HEK293T (cell line): ENCODE data around the gene LZTR1.
"Not testable (repeated sequence)": the region's sequence is repeated elsewhere in the genome, so short reads cannot be mapped to it uniquely, and the experiment has no call there.

Experiments used
- CTCF ChIA-PET: fragments of 350-600 bp; formaldehyde crosslinking; extraction: SDS; loops from one replicate; lab custom pipeline; 2021; ENCODE audit warnings: antibody characterized with exemption, inconsistent platforms; lab: Yijun Ruan, JAX
- POLR2A ChIA-PET: fragments of 350-600 bp; formaldehyde crosslinking; extraction: SDS; loops from one replicate; lab custom pipeline; 2020; ENCODE audit warnings: antibody characterized with exemption, inconsistent platforms; lab: Yijun Ruan, JAX
- DNase-seq: peaks from one replicate; pipeline ENCODE4 v3.0.0; 2012; ENCODE audit warnings: mixed read lengths; ENCODE audit errors: extremely low spot score
- ARNT ChIP-seq: fragments of 450-650 bp; IDR thresholded peaks from 2 replicates; pipeline ENCODE4 v1.6.1; 2017; ENCODE audit warnings: mild to moderate bottlenecking
- BHLHE40 ChIP-seq: fragments of 450-650 bp; IDR thresholded peaks from 2 replicates; pipeline ENCODE4 v1.6.1; 2016; ENCODE audit warnings: mild to moderate bottlenecking, moderate library complexity, borderline replicate concordance
- CTBP1 ChIP-seq: fragments of 450-650 bp; IDR thresholded peaks from 2 replicates; pipeline ENCODE4 v1.6.1; 2016; ENCODE audit warnings: borderline replicate concordance
- ELF4 ChIP-seq: fragments of 450-650 bp; IDR thresholded peaks from 2 replicates; pipeline ENCODE4 v1.6.1; 2017; ENCODE audit warnings: antibody characterized with exemption
- FOXA1 ChIP-seq: fragments of 450-650 bp; IDR thresholded peaks from 2 replicates; pipeline ENCODE4 v1.6.1; 2016; ENCODE audit warnings: mild to moderate bottlenecking
- FOXK2 ChIP-seq: fragments of 450-650 bp; IDR thresholded peaks from 2 replicates; pipeline ENCODE4 v1.6.1; 2016; ENCODE audit warnings: mild to moderate bottlenecking
- FOXM1 ChIP-seq: fragments of 450-650 bp; IDR thresholded peaks from 2 replicates; pipeline ENCODE4 v1.6.1; 2017; ENCODE audit warnings: mild to moderate bottlenecking, borderline replicate concordance
- HDGF ChIP-seq: fragments of 450-650 bp; IDR thresholded peaks from 2 replicates; pipeline ENCODE4 v1.6.1; 2017; ENCODE audit warnings: antibody characterized with exemption, borderline replicate concordance
- L3MBTL2 ChIP-seq: fragments of 450-650 bp; conservative IDR thresholded peaks from 2 replicates; pipeline ENCODE4 v1.6.1; 2016; ENCODE audit warnings: mild to moderate bottlenecking
- NFRKB ChIP-seq: fragments of 450-650 bp; IDR thresholded peaks from 2 replicates; pipeline ENCODE4 v1.6.1; 2016; ENCODE audit warnings: mild to moderate bottlenecking, moderate library complexity
- PKNOX1 ChIP-seq: fragments of 450-650 bp; IDR thresholded peaks from 2 replicates; pipeline ENCODE4 v1.6.1; 2016
- SP1 ChIP-seq: fragments of 450-650 bp; IDR thresholded peaks from 2 replicates; pipeline ENCODE4 v1.6.1; 2017
- SUZ12 ChIP-seq: fragments of 450-650 bp; IDR thresholded peaks from 2 replicates; pipeline ENCODE4 v1.6.1; 2016; ENCODE audit warnings: mild to moderate bottlenecking
- TARDBP ChIP-seq: fragments of 450-650 bp; IDR thresholded peaks from 2 replicates; pipeline ENCODE4 v1.6.1; 2016
- ZNF384 ChIP-seq: fragments of 450-650 bp; IDR thresholded peaks from 2 replicates; pipeline ENCODE4 v1.6.1; 2016

The LZTR1 gene

GRCh38 chr22:21001601-21002325 is 19.7 kb downstream of the LZTR1 start, which contains the start of gene THAP7:
THAP7 (minus strand) TSS chr22:21002118; CDS start chr22:21001911, 207 bp downstream.
- ChIA-PET POLR2A (interaction anchor here (0.6 to 8.9 kb wide), 24 partner anchors 9 to 116 kb away, joined by 3 to 121 read pairs (median 5); partner anchors contain the start of genes LRRC74B, LZTR1 and P2RX6), CTCF (interaction anchor here (0.8 to 0.9 kb wide), 2 partner anchors 136 to 641 kb away, joined by 3 read pairs; no protein-coding TSS in a partner anchor)
- TF ChIP-seq L3MBTL2 (peak; percentile 99), TARDBP (peak; percentile 92), HDGF (no peak), ARNT (no peak), ELF4 (peak; percentile 33; the same call in 1 of the 2 replicates)
- DNase-seq: peak; percentile 96

- CTCF ChIA-PET: interaction anchor here (0.6 to 0.9 kb wide), 2 partner anchors 10 to 119 kb away, joined by 3 to 4 read pairs; no protein-coding TSS in a partner anchor
These were observed 21.7 kb downstream of the LZTR1 start for GRCh38 chr22:21003782-21004181.

GRCh38 chr22:21009208-21009607 is 27.1 kb downstream of the LZTR1 start:
- POLR2A ChIA-PET, CTCF ChIA-PET, DNase-seq: not testable (repeated sequence)

More at GRCh38 chr22:21003782-21004181, 21.7 kb downstream of the LZTR1 start:
- TF ChIP-seq FOXA1 (no peak), TARDBP (no peak), ARNT (no peak), ELF4 (no peak), HDGF (no peak)
- POLR2A ChIA-PET: interaction anchor here (1.0 to 8.9 kb wide), 6 partner anchors 10 to 100 kb away, joined by 4 to 121 read pairs (median 27); partner anchors contain the start of genes LZTR1 and P2RX6
- DNase-seq: no peak

GRCh38 chr22:21009638-21010425 is 27.7 kb downstream of the LZTR1 start:
- no peak for TF ChIP-seq FOXA1
- TF ChIP-seq SUZ12: no peak
- POLR2A ChIA-PET: interaction anchor here (1.0 to 1.1 kb wide), 2 partner anchors 8 to 28 kb away, joined by 4 to 5 read pairs; partner anchors contain the start of genes LZTR1 and THAP7
- DNase-seq: no peak
- CTCF ChIA-PET: no interaction called here

GRCh38 chr22:21010426-21011113 is 28.5 kb downstream of the LZTR1 start:
- no peak for TF ChIP-seq FOXM1
- no peak for TF ChIP-seq FOXK2
- TF ChIP-seq ELF4: no peak
- no peak for TF ChIP-seq PKNOX1
- no peak for TF ChIP-seq TARDBP
- TF ChIP-seq SUZ12: no peak
- TF ChIP-seq BHLHE40: no peak
- no peak for TF ChIP-seq ARNT
- no peak for TF ChIP-seq ZNF384
- TF ChIP-seq CTBP1: no peak
- TF ChIP-seq FOXA1: no peak
- no peak for TF ChIP-seq NFRKB
- TF ChIP-seq HDGF: no peak
- ChIA-PET CTCF (no interaction called here), POLR2A (interaction anchor here (1.0 to 6.6 kb wide), 3 partner anchors 8 to 28 kb away, joined by 4 to 58 read pairs (median 5); partner anchors contain the start of genes LZTR1 and THAP7)
- no peak for DNase-seq

- CTCF ChIA-PET: interaction anchor here (1.2 kb wide), 1 partner anchor 9 kb away, joined by 4 read pairs; no protein-coding TSS in a partner anchor
- TF ChIP-seq HDGF: no peak
- TF ChIP-seq FOXA1: no peak
- no peak for TF ChIP-seq NFRKB
- no peak for TF ChIP-seq L3MBTL2
- no peak for TF ChIP-seq ELF4
- TF ChIP-seq BHLHE40: no peak
- no peak for TF ChIP-seq SP1
- DNase-seq: no peak
- POLR2A ChIA-PET: interaction anchor here (0.6 to 6.6 kb wide), 5 partner anchors 11 to 90 kb away, joined by 3 to 58 read pairs (median 4); partner anchors contain the start of genes LZTR1 and THAP7
These were observed 30.6 kb downstream of the LZTR1 start for GRCh38 chr22:21012446-21013407.
